GM19324 (cell line): Measurements from ENCODE around the gene FHOD3.

ENCODE experiments used
- ATAC-seq: cut with Tn5 transposase; IDR thresholded peaks from one replicate; pipeline ENCODE4 v1.9.1; 2021; ENCODE audit warnings: mild to moderate bottlenecking, moderate library complexity; ENCODE audit not compliant: unreplicated experiment, low FRiP score

FHOD3 gene

DNA sequence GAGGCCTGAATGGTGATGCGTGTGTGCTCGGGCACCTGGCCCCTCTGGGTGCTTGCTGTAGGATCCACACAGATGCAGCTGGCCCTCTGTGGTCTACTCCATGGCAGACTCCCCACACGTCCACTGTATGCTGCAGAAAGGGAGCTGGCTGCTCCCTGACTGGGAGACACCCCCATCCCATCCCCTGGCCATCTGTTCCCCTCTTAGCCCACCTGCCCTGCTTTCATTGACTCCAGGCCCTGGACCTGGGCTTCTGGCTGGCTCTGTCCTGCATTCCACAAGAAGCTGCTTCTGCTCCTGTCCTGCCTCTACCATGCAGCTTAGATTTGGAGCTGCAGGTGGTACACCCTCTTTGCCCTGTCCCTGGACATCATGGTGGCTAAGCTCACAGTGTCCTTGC lies 80.1 kb downstream of the FHOD3 start:
- no peak for ATAC-seq

DNA sequence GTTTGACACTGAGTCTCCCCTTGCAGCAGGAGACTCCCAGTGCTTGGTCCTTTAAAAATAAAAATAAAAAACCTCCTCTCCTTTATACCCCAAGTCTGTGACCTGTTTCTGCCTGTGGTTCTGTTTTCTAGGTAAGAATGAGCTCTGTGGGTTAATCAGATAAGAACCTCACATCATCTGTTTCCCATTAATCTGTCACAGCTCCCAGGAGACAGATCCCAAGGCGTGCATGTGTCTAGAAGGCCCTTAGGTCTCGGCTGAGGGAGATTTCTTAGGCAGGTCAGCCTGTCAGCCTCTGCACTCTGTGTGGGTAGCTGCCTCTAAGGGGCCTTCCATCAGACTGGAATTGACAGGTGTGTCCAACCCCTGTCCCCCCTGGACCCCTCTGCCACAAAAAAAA lies 80.7 kb downstream of the FHOD3 start:
- ATAC-seq, result no peak

DNA sequence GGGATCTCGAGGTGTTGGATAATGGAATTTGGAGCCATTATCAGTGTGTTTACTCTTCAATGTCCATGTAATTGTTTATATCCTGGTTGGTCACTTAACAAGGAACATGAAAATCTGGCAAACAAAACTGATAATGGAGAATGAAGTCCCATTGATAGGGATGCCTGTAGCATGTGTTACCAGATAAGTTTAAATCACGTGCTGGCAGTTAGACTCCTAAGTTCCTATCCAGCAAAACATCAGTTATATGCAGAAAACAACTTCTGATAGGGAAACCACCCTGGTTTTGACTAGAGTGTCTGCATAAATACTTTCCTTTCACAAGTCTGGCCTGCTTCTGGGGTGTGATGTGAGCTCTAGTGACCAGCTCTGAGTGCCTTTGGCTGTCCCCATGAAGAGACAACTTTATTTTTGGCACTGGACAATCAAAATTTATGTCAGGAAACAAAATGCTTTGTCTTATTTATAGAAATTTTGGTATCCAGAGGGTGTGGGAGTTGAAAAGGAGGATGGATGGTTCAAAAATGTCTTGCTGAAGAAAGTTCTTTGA lies 82.0 kb downstream of the FHOD3 start:
- ATAC-seq, result no peak

DNA sequence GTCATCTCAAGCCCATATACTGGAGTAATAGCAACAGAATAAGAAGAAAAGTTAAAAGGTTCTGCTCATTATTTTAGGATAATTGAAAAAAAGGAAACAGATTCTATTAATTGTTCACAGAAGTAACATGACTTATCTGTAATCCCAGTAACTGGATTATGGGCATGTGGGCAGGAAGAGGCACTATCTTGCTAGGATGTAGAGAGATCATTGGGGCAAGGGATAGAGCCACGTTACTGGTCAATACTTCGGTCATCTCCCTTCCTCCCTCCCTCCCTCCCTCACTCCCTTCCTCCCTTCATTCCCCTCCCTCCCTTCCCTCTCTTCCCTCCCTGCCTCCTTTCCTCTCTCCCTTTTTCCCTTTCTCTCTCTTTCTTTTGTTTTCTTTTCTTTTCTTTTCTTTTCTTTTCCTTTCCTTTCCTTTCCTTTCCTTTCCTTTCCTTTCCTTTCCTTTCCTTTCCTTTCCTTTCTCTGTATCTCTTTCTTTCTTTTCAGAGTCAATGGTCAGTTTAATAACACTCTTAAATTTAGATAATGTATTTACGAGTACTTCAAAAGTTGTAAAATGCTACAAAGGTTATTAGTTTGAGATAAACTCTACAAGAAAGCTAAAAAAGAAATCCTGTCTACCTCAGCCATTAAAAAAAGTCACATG lies 82.8 kb downstream of the FHOD3 start:
- no peak for ATAC-seq

DNA sequence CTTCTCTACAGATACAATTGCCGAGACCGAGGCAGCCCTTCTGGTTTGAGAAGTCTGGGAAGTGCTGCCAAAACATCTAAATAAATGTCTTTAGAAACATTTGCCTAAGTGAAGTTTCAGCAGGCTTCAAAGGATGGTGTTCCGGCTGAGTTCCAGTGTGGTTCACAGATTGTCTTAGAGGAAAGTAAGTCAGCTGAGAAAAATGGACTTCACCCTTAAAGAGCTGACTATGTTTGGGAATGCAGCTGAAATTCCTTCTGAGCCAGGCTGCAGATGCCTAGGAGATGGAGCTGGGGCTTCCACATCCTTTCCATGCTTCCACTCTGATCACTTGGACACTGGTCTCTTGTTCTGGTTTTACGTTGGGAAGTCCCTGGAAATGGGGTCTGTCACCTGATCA lies 83.6 kb downstream of the FHOD3 start:
- no peak for ATAC-seq

DNA sequence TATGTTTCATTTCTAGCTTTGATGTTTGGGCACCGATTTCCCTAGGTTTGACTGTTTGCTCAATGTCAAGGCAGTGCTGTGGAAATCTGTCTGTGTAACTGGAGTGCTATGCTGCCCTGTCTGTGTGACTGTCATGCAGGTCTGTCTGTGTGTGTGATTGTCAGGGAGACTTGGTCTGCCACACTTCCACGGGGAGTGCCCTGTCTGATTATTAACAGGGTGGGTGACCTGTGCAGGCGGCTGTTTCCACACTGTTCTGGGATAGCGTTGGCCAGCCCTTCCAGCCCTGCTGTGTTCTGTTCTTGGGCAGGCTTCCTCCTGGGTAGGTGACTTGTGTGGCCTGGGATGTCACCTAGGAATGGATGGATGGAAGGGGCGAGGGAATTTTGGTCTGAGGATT lies 85.3 kb downstream of the FHOD3 start:
- no peak for ATAC-seq

DNA sequence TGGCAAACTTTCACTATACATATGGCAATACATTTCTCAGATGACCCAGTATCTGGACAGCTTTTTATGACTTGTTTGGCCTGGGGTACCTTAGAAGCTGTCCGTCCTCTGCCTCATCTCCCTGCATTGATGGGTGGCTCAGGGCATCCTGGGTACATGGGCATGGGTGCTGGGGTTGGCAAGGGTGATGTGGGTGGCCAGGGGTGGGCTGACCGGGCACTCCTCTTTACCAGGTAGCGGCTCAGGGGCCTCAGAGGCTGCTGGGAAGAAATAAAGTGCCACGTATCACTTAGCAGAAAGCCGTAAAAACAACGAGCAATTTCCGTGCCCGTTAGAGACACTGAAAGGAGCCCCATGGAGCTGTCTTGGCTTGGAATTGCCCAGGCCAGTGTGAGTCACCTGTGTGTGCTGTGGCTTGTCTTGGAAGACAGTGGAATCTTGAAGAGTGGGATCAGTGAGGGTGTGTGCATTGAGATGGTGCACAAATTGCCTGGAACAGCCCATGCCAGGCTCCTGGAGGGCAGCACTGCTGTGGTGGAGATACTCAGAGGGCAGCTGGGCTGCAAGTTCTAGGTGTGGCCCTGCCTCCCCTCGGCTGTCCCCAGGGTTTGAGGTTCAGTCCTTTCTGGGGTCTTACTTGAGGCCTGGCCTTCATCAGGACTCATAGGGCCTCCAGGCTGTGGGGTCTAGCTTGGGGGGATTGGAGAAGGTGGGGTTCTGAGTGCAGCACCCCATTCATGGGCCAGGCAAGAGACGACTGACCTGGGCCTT lies 88.8 kb downstream of the FHOD3 start:
- ATAC-seq, result no peak

DNA sequence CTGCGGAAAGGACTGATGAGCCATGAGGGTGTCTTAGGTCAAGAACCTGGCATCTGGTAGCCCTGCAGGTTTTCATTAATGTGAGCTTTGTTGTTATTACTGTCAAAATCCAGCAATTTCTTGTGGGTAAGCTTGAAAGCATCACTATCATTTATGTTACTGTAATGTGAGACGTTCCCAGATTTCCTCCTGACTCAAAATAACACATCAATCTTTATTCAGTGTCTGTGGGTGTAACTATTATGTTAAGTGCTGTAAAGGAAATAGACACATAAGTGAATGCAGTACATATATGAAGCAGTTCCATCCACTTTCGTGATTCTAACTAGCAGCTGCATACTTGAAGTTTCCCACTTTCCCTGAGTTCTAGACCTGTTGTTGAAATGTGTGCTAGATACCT lies 89.8 kb downstream of the FHOD3 start:
- ATAC-seq, result no peak

DNA sequence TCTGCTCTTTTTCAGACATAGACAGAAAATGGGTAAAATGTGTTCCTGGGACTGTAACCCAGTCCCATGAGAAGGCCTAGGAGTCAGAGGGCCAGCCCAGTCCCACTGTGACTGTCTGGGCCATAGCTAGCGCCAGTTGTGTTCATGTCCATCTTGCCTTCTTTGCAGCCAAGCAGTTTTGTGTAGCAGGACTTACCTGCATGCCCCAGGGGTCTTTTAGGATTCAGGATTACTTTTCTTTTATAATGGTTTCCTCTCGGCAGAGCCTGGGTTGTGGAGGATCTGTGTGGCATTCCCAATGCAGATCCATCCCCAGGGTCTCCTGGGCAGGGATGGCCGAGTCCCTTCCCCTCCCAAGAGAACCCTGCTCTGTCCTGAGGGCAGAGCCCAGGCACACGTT lies 90.8 kb downstream of the FHOD3 start:
- ATAC-seq, result no peak

DNA sequence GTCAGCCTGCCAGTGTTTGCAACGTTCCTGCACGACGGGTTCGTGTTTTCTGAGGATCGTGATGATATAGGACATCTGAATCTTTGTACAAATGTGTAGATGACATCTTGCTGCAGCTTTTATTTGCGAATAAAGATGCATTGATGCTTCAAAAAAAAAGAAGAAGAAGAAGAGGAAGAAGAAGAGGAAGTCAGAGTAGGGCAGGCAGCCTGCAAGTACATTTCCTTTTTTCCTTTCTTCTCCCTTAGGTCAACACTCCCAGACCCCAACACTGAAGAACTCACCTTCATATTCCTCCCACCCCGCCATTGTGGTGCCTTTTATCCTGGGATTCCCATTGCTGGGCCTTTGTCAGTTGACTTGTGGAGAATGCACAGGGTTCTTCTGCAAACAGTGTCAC lies 91.5 kb downstream of the FHOD3 start:
- no peak for ATAC-seq

DNA sequence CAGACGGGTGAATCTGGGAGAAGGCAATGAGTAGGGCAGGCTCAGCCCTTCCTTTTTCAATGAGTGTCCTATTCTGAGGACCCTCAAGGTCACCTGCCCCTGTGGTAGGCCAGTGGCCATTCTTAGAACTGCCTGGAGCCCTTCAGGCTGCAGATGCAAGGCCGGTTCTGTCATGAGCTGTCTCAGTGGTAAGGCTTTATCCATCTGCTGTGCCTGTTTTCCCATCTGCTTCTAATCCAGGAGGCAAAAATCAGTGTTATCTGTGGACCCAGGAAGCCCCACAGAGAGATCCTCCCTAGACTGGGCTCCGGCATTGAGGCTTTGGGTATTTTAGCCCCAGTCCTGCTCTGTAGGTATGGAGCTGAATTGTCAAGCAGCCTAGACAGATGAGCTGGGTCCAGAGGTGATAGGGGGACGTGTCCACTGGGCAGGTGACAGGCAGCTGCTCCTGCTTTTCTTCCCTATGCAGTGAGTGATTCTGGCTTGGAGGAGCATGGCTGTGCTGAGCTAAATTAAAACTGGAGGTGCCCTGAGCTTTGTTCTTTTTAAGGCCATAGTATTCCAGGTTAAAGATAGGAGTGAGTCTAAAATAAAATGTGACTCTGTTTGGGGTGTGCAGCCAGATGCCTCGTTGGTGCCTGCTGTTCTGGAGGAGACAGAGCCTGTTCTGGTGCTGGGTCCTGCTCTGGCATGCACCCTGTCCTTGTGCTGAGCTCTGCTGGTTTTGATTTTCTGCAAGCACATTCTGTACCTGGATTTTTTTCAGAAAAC lies 92.5 kb downstream of the FHOD3 start:
- no peak for ATAC-seq

DNA sequence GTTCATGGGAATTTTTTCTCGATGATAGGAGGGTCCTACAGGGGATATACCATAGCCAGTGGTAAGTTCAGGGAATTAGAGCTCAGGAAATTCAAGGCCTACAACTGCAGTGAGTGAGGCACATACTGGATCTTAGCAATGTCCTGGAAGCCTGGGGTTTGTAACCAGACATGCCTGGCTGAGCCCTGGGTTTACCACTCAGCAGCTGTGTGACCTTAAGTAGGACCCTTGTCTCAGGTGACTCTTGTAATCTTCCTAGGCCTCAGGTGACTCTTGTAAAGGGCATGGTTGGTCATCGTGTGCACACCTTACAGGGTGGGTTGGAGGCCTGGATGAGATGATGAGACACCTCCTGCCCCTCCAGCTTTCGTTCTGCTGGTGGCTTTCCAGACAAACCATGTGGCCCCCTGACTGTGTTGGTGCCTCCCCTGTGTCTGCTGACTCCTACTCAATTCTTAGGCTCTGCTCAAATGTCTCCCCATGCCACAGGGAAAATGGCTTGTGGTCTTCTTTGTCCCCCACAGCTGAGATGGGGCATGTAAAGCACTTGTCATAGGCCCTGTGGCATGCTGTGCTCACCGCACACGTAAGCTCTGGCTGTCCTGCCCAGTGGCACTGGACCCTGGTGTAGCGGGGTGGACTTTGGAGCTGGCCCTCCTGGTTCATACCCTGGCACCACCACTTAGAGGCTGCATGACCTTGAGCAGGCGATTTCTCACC lies 94.1 kb downstream of the FHOD3 start:
- no peak for ATAC-seq

DNA sequence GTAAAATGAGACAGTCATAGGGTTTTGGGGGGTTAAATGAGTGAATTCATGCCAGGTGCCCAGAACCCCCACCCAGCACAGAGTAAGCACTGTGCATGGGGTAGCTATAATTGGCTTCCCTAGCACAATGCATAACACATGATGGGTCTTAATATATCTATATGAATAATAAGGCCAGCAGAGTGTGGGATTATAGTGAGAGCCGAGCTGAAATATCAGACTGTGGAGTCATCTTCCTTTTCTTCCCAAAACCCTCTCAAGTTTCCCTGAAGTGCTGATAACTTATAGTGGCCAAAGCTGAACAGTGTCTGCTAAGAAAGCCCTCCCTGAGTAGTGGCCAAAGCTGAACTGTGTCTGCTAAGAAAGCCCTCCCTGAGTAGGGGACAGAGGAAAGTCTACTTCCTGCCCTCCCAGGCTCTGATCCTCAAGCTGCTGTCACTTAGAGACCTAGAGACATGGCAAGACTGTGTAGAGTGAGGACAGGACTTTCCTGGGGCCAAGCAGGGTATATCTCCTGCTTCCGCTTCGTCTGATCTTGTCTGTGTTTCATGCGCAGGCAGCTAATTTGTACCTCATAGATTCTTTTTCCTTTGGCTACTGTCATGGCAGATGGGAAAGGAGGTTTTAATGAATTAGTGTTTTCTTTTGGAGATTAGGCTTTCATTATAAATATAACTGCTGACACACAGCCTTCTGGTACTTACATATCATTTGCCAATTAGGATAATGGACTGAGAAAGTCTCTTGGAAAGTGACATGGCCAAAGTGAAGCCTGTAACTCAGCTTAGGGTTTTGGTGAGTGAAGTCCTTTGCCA lies 94.9 kb downstream of the FHOD3 start:
- no peak for ATAC-seq

DNA sequence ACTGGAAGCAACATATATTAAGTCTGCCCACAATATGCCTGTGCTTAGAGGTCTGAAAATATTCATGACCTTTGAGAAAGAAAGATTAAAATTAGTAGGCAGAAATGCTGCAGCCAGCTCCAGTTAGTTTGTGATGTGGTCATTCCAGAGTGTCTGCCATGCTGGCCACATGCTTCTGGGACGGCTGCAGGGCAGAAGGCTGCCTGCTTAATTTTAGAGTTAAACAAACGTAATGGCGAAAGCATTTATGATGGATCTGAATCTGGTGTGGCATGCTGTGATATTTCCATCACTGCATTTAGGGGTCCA lies 95.4 kb downstream of the FHOD3 start:
- ATAC-seq, result no peak

DNA sequence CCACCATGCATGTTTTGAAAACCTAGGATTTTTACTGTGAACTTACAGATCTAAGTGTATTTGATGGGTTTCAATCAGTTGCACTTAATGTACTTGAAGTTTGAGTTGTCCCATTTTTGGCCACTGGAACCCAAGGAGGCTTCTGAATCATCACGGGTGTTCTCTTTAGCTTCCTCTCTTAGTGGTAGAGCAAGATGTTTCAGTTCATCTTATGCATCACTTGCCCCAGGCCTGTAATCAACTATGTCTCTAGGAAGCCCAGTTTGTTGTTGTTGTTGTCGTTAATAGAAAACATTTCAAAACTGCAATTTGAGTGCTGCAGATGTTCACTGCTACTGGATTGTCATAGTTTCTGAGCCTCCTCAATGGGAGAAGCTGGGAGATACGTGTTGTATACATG lies 97.0 kb downstream of the FHOD3 start:
- ATAC-seq, result no peak

DNA sequence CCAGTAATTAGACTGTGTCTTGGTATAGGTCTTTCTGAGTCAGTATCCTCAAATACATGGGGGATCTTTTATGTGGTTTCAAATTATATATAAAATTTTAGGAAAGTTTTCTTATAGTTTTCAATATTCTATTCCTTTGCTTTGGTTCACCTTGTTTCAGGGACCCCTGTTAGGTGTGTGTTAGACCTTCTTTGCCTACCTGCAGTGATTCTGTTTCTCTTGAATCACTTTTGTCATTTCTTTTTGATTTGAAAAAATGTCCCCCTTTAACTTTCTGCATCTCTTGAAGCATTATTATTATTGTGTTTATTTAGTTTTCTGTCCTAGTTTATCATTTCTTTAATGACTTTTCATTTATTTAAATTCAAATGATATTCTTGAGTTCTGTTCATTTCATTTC lies 98.7 kb downstream of the FHOD3 start:
- no peak for ATAC-seq

DNA sequence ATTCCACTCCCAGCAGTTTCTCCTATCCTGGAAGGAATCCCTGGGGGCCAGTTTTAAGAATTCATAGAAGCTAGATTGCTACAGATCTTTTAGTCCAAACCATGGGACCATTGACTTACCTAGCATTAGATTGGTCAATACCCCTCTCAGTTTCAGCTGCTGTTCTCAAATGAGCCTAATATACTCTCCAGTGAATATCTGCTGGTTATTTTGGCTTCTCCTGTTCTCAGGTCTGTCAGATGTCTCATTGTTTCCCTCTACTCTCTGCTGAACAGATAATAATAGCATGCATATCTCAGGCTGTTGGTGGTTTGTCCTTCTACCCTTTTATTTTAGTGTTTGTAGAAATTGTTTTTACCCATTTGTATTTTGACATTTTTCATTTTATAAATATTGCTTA lies 99.5 kb downstream of the FHOD3 start:
- ATAC-seq, result no peak

DNA sequence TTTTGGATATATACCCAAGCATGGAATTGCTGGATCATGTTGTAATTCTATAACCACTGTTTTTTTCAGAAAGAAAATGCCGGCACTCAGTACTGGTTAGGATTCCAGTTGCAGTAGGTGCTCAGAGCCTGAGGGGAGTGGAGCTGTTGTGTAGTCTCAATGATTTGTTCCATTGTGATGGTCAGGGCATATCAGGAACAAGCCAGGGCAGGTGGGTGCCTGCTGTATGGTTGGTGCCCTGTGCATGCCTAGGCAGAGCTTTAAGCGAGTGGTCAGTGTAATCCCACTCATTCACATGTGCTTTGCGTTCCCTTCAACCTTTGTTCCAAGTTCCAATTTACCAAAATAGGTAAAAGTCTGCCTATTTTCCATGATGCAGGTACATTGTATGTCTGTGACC lies 100.9 kb downstream of the FHOD3 start:
- ATAC-seq, result no peak

DNA sequence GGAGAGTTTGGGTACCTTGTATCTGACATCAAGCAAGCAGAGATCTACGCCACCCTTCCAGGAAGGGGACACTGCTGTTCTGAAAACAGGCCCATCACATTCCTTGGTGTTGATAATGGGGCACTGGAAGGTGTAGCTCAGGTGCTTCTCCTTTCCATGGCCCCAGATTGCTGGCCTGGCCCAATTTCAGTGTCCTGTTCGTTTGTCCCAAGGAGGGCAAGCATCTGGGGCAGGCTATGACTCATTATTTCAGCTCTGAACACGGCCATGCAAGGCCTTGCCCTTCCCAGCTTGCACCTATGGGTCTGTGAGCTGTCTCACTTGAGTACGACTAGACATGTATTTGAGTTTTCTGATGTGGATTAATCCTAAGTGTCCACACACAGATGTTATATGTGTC lies 101.5 kb downstream of the FHOD3 start:
- ATAC-seq, result no peak

DNA sequence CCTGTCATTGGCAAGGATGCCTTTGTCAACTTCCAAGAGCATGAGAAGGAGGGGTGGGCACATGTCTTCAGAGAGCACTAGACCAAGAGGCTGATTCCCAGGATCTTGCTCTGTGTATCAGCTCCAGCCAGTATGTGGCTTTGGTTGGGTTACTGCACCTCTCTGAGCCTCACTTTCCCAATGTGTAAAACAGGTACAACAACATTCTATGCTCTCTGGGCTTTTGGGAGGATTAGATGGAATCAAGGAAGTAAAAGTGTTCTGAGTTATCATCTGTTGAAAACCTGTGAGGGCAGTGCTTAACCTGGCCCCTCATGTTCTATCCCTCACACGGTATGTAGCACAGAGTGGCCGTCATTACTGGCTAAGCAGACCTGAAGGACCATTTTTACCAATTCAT lies 103.9 kb downstream of the FHOD3 start:
- no peak for ATAC-seq
